Lung microvascular endothelial cell (primary cell): ENCODE measurements around the gene MAP1LC3A. TPM values are rescaled to one million over a fixed set of nuclear protein-coding genes. Genes with fewer than 3 reads are reported as not detected.

Experiments
- DNase-seq, 2 donors: peaks; one replicate each; pipeline versions ENCODE4 v3.0.0 to v3.0.0-alpha.2; 2010; ENCODE audit warnings: low read depth in 2 of 2
- total RNA-seq: library from RNA; depleted of rRNA; stranded (reverse); fragments of >200 nt; gene quantifications from 2 replicates; pipeline ENCODE4 v1.2.1, GENCODE V29; 2014

MAP1LC3A gene
- total RNA-seq, 1 donor from 2014 or later, result 38.7 TPM

- no peak for DNase-seq
These were observed 16.3 kb downstream of the MAP1LC3A start for GRCh38 chr20:34574861-34575260.

DNA sequence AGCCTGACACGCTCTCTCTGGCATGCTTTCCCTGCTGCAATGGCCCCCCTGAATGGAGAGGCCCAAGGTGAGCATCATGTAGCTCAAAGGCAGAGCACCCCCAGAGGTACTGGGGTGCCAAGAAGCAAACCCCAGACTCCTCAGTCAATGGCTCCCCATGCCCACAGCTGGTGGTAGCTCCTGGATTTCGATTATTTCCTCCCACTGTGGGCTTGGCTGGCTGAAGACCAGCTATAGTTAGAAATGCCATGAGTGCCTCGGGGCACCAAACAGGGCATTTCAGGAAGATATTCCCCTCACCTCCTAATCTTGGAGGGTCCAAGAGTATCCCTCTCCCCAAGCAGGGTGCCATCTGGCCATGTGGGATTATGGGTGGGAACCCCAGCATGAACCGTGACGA lies 16.8 kb downstream of the MAP1LC3A start:
- no peak for DNase-seq

GRCh38 chr20:34575756-34576155 lies 17.2 kb downstream of the MAP1LC3A start:
- DNase-seq, result no peak

DNA sequence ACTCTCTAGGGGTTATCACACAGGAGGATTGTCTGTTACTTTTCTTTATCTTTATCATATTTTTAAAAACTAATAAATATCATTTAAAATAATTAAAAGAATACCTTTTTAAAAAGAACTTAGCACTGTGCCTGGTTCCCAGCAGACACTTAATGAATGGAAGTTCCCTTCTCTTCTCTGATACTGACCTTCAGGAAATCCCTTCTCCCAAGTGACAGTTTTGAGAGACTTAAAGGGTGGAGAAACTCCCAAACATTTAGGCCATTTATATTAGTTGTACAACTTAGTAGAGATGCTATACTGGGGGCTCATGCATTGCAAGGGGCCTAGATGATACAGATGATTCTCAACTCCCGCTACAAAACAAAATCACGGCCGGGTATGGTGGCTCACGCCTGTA lies 18.5 kb downstream of the MAP1LC3A start:
- no peak for DNase-seq

DNA sequence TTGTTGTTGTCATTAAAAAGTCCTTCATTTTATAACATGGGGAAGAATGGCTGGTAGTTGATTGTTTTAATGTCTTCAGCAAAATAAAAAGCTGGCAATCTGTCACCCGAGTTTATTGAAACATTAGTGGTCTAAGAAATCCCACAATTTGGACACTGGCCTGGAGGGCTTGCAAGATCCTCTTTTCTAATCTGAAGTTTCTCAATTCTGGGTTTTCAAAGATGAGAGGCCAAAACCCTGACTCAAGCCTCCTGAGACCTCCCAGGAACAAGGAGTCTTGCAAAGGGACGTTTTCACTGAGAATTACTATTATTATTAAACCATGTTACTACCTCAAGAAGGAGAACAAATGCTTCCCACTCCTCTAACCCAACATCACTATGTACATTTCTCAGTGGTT lies 19.5 kb downstream of the MAP1LC3A start:
- DNase-seq, result no peak

DNA sequence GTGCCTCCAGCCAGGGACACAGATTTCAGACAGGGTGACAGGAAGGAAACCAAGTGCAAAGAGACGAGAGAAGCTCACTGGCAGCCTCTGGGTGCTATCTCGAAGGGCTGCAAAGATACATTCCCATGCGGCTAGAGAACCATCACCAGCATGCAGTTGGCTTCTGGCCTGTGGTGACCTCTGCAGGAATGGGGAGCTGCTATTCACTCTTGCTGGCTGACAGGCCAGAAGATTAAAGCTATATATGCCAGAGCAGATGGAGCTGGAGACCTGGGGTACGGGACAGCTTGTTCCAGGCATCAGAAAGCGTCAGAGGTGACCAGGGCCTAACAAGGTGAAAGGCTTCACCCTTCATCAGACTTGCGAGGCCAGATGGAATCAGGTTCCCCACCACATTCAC lies 20.0 kb downstream of the MAP1LC3A start:
- no peak for DNase-seq

GRCh38 chr20:34579191-34579978 lies 20.9 kb downstream of the MAP1LC3A start:
- peak; percentile 85 for DNase-seq

DNA sequence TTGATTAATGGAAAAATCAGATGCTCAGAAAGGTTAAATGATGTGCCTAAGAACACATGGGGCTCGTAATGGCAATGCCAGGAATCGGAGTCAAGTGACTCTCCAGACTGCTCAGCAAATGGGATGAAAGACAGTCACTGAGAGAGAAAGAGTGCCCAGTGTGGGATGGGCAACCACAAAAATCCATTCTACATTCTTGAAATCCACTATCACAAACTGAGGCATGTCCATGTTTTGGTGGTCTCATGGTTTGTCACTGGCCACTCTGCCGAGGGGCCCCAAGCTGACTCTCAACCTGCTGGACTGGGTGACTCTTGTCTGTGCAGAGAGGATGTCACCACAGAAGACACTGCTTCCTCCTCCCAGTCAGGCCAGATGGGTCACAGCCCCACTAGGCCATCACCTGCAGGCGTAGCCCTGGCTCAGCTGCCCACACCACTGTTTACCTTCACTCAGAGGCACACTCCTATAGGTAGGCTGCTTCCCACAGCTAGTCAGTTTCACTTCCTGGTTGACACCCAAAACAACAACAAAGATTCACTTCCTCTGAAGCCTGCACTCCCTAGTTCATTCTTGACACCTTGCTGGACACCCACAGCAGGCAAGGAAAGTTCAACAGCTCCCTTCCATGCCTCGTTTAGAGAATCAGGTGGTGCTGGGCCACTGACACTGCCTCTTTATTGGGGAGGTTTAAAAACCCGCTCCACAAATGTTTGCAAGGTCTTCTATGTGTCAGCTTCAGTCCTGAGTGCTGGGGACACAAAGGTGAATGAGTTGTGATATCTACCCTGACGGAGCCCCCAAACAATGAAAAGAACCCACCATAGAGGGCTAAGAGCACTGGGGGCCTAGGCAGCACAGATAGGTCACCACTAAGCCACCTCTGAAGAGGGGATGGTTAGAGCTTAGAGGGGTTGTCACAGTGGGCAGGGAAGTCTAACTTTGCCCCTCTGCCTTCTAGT lies 21.7 kb downstream of the MAP1LC3A start:
- DNase-seq, result no peak

- DNase-seq, result peak; percentile 75 to 82
These were observed 23.0 kb downstream of the MAP1LC3A start for GRCh38 chr20:34581341-34582184.

DNA sequence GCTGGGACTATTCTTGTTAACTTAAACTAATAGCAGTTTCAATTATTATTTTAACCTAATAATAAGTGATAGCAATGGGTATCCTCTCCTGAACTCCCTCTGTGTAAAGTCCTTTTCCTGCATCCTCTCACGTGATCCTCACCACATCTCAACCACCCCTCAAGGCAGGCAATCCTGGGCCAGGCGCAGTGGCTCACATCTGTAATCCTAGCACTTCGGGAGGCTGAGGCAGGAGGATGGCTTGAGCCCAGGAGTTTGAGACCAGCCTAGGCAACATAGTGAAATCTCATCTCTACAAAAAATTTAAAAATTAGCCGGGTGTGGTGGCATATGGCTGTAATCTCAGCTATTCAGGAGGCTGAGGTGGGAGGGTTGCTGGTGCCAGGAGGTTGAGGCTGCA lies 23.7 kb downstream of the MAP1LC3A start:
- DNase-seq, result no peak

DNA sequence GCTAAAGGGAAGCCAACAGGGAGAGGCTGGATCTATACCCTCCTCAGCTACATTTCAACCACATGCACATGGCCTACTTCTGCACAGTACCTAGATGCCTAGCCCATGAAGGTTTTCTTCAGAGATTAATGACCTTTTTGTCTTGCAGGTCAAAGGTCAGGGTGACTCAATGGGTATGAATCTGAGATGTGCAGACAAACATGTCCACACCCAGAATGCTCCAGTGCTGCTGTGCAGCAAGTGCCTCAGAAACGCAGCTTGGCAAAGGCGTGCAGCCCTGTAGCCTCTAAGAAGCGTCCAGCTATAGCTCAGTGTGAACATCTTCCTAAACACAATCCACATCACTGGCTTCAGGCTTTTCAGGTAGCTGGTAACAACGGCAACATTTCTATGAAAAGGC lies 24.4 kb downstream of the MAP1LC3A start:
- DNase-seq, result peak in 1 of 2 donors; percentile 24

- no peak for DNase-seq
These were observed 25.0 kb downstream of the MAP1LC3A start for GRCh38 chr20:34583544-34583943.

- no peak for DNase-seq
These were observed 26.5 kb downstream of the MAP1LC3A start for GRCh38 chr20:34585019-34585418.

GRCh38 chr20:34586488-34587163 lies 28.1 kb downstream of the MAP1LC3A start:
- no peak for DNase-seq

- no peak for DNase-seq
These were observed 37.1 kb downstream of the MAP1LC3A start for GRCh38 chr20:34595377-34596184.

DNA sequence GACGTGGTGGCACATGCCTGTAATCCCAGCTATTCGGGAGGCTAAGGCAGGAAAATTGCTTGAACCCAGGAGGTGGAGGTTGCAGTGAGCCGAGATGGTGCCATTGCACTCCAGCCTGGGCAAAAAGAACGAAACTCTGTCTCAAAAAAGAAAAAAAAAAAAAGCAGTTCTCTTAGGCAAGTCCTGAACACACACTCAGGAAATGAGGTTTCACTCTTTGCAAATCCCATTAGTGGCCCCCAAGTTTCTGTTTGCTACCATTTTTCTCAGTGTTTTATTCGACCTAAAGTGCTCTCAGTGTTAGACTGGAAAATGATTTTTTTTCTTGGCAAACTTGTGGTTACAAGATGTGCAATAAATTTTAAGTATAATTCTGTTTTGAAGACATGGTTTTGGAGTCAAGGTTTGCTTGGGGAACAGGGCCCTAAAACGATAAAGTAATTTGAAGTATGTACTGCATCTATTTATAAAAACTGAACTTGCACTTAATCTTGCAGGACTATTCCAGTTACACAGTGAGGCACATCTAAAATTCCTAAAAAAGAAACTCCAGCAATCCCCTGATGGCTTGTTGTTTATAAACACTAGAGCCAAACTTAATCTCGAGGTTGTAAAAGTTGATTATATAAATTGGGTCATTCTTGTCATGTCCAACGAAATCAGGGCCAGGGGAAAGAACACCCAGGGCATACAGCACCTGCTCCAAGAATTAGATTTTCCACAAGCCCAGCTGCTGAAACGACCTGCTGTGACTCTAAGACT lies 42.6 kb downstream of the MAP1LC3A start:
- DNase-seq, result no peak

DNA sequence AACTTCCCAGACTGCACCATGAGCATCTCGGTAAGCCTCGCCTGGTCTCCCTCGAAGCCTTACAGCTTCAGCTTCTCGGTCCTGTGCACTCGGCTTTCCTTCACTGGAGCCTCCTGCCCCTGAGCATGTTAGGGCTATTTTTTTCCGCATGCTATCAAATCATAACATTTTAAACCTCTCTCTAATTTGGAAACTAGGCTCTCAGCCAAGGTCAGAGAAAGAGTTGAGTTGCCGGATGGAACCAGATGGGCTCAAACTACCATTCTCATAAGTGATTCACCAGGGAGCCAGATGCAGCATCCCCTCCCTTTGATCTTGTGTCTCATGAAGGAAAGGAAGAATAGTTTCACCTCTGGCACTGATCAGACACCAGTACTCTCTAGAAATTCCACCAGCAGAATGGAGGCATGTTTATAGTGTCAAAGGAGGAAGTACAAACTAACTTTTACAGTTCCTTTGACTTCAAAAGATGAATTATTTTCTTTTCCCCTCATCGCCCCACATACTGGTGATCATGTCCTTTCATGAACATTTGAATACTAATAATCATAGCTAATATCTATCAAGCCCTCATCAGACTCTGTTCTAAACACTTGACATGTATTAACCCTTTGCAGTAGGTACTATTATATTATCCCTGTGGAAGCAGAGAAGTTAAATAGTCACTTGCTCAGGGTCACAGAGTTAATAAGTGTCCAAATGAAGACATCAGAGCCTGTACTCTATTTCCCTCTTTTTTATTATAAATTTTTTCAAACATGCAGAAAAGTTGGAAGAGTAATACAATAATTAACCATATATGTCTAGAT lies 46.7 kb downstream of the MAP1LC3A start:
- peak; percentile 84 to 89 for DNase-seq

DNA sequence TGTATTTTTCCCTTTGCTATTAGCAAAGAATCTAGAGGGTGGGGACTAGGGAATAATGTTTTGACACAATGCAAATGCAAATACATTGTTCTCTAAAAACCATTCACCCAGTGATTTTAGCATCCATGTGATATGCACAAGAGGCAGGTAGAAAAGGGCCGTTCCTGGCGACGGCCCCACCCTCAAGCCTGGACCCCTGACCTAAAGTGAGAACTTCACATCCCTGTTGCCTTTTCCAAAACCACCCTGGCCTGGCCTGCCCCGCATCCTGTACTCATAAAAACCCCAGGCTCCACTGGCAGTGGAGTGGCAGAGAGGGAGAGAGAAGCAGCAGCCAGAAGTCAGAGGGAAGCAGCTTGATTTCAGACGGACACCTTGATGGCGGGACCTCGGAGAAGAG lies 48.5 kb downstream of the MAP1LC3A start:
- DNase-seq, result no peak
